GM19193 (cell line): ENCODE results near the gene CES3.

ENCODE experiments used
- POLR2A ChIP-seq: IDR thresholded peaks from 4 replicates; pipeline ENCODE4 v1.6.1; 2011; ENCODE audit not compliant: insufficient read depth, insufficient read length; ENCODE audit errors: extremely low read depth

Gene CES3

DNA sequence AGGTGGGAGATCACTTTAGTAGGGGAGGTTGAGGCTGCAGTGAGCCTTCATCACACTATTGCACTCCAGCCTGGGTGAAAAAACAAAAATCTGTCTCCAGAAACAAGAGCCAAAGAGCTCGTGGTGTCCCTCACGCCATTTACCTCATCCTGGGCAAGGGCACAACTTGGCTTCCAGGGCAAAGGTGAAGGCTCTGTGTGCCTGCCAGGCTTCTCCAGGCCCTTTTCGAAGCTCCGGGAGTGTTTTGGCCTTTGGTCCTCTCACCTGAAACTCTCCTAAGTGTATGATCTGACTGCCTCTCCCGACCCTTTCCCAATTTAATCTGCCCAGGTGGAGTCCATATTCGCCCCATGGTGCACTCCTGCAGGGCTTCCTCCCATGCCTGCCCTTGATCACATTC lies 11.6 kb upstream of the CES3 start:
- no peak for TF ChIP-seq POLR2A

DNA sequence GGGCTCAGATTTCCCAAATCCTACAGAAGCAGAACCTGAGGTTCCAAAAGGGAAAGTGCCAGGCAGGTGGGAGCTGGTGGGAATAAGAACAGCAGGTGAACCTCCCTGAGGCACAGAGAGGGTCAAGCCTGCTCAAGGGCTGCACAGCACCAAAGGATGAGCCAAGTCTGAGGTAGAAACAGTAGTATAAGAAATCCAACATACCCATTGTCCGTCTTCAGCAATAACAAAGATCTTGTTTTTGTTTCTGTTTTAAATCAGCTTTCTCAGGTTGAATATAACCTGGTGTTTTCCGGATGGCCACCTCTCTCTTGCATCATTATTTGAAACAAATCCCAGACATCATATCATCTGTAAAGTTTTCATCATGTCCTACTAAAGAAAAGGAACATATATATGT lies 10.6 kb upstream of the CES3 start:
- TF ChIP-seq POLR2A = no peak

DNA sequence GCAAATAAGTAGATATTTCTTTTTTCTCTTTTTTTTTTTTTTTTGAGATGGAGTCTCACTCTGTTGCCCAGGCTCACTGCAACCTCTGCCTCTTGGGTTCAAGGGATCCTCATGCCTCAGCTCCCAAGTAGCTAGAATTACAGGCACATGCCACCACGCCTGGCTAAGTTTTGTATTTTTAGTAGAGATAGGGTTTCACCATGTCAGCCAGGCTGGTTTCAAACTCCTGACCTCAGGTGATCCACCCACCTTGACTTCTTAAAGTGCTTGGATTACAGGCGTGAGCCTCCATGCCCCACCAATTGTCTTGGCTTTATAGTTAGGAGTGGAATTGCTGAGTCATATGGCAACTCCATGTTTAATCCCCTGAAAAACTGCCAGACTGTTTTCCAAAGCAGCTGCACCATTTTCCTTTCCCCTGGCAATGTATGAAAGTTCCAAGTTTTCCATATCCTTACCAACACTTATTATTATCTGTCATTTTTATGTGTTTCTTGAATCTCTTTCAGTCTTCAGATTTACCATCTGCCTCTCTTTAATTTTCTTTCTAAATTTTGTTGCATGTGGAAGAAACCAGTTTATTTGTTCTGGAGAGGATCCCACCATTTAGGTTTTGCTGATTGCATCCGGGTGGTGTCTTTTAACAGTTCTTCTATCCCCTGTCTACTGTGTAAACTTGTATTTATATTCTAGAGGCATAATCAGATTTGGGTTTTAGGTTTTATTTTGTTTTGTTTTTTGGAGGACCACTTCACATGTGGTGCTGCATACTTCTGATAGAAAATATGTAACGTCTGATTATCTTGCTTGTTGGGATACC lies 9.9 kb upstream of the CES3 start:
- TF ChIP-seq POLR2A = no peak

DNA sequence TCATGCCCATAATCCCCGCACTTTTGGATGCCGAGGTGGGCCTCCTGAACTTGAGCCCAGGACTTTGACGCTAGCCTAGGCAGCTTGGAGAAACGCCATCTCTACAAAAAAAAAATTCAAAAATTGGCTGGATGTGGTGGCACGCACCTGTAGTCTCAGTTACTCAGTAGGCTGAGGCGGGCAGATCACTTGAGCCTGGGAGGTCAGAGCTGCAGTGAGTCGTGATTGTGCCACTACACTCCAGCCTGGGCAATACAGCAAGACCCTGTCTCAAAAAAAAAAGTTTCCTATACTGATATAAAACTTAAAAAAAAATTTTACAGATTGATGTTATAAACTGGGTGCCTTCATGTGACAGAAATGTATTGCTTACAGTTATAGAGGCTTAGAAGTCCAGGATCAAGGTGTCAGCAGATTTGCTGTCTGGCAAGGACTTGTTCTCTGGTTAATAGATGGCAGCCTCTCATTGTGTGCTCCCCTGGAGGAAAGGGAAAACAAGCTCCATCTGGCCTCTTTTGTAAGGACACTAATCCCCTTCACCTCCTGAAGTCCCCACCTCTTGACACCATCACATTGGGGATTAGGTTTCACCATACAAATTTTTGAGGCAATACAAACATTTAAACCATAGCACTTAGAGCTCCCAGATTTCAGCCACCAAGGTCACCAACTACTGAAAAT lies 8.5 kb upstream of the CES3 start:
- no peak for TF ChIP-seq POLR2A

DNA sequence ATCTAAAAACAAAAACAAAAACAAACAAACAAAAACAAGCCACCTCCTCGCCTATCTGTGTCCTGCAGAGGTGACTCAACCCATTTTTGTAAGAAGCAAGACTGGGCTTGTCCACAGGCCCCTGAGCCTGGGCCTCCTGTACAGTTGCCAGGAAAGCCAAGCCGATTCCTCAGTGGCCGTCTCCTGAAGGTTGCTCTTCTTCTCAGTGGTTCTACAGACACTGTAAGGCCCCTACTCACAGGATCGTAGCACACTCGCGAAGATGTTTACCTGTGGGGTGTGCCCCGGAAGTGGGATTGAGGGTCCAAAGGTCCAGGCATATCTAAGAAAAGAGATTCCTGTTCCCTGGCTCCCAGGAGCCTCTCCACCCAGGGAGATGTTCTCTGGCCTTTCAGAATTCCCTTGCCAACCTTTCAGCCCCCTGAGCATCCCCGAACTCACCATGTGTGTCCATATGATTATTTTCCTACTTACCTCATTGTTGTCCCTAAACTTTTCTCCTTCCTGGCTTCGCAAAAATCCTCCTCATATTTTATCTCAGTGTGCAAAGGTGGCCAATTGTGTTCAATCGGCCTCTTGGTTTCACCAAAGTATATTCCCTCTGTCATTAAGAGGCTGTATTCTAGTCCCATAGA lies 7.5 kb upstream of the CES3 start:
- no peak for TF ChIP-seq POLR2A

DNA sequence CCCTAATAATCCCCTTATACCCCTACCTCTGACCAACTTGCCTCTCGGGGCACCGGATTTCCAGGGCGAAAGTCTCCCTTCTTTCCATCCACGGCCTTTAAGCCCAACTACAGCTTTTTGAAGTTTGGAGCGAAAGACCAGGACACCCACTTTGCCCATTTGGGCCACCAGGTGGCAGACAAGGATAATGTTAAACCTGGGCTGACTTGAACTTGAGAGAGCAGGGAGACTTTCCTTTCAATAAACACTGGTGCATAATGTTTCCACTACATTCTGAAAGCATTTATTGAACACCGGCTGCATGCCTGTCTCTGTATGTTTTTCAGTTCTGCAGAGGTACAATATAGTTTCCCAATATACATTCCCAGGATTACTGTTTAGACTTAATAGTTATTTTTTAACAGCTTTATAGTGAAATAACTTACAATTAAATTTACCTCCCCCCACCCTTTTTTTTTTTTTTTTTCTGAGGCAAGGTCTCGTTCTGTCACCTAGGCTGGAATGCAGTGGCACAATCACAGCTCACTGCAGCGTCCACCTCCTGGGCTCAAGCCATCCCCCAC lies 6.9 kb upstream of the CES3 start:
- TF ChIP-seq POLR2A = no peak

DNA sequence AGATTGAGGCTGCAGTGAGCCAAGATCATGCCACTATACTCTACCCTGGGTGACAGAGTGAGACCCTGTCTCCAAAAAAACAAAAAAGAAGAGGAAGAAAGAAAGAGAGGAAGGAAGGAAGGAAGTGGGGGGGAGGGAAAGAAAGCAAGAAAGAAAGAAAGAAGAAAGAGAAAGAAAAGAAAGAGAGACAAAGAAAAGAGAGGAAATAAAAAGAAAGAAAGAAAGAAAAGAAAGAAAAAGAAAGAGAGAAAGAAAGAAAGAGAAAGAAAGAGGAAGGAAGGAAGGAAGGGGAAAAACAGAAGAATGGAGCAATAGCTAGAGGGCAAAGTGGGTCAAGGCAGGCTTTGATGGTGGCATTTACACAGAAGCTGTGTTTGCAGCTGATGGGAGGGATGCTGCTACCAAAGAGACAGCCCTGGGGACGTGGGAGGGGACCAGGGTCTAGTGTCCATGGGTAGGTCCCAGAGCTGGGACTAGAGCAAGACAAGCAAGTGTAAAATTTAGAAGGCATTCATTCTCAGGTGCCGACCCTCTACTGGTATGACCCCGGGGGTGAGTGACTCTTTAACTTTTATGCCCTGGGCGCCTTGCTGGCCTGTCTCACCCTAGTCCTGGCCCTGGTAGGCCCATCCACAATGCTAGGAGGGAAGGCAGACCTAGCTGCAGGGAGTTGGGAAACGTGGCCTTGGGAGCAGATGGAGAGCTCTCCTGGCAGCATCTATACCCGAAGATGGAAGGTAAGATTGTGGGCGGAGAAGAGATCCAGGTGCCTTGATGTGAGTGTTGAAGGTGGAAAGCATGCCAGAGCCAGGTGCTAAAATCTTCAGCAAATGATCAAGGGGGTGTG lies 2.0 kb upstream of the CES3 start:
- TF ChIP-seq POLR2A = no peak

DNA sequence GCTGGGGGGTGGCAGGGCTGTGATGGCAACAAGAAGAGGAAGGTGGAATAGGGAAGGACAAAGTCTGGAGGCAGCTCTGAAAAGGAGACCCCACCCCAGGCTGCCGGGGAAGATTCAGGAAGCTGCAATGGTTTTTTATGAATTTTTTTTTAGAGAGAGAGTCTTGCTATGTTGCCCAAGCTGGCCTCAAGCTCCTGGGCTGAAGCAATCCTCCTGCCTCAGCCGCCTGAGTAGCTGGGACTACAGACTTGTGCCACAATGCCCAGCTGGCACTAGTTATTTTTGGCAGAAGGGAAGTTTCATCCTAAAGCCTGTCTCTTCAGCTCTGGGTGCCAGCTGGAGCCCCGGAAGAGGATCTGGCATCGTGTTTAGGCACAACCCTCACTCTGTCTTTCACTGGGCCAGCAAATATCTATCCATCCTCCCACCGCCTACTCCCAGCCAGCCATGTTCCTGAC lies 1.3 kb upstream of the CES3 start:
- TF ChIP-seq POLR2A = no peak

DNA sequence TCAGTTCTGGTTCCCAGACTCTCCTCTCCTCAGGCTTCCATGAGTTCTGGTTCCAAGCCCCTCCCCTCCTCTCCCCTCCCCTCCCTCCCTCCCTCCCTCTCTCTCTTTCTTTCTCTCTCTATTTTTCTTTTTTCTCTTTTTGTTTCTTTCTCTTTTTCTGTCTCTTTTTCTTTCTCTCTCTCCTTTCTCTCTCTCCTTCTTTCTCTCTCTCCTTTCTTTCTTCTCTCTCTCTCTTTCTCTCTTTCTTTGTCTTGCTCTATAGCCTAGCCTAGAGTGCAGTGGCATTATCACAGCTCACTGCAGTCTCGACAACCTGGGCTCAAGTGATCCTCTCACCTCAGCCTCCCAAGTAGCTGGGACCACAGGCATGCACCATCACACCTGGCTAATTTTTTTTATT lies 796 bp upstream of the CES3 start:
- TF ChIP-seq POLR2A = no peak

DNA sequence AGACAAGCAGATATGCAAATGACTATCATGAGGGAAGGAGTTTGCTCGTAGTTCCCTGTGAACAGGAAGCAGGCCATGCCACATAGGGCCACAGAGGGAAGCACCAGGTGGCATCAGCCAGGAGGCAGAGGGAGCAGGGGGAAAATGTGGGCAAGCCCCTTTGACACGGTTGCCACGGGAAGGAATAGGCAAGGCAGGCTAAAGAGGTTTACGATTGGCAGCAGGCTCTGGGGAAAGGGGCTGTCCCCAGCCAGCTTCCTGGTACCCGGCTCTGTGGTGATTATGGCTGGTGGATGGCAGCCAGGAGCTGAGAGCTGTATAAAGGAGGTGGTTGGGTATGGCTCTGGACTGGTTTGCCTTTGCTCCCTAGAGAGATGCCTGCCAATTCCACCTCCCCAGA lies 848 bp downstream of the CES3 start:
- TF ChIP-seq POLR2A = no peak

DNA sequence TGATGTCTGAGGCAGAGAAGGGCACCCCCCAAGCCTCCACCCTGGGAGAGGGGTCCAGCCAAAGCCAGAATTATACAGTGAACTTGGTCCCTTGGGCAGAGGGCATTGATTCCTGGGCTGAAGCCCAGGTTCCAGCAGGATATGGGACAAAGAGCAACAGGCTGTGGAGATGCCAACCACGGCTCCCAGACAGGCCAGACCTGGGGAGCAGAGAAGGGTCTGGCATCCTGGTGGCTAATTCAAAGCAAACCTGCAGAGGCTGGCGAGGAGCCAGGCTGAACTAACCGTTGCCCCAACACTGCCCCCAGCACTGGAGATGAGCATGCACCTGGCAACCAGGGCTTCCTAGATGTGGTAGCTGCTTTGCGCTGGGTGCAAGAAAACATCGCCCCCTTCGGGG lies 3.0 kb downstream of the CES3 start:
- TF ChIP-seq POLR2A = no peak

DNA sequence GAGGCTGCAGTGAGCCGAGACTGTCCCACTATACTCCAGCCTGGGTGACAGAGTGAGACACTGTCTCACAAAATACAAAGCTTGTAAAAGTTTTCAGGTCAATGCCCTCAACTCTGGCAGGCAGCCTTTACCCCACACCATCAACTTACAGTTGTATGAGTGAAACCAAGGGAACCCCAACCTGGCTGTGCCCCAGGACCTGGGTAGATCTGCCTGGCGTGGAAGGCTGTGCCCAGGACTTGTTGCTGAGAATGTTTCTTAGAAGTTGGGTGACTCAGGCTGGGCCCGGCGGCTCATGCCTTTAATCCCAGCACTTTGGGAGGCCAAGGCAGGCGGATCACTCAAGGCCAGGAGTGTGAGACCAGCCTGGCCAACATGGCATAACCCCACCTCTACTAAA lies 7.8 kb downstream of the CES3 start:
- no peak for TF ChIP-seq POLR2A

DNA sequence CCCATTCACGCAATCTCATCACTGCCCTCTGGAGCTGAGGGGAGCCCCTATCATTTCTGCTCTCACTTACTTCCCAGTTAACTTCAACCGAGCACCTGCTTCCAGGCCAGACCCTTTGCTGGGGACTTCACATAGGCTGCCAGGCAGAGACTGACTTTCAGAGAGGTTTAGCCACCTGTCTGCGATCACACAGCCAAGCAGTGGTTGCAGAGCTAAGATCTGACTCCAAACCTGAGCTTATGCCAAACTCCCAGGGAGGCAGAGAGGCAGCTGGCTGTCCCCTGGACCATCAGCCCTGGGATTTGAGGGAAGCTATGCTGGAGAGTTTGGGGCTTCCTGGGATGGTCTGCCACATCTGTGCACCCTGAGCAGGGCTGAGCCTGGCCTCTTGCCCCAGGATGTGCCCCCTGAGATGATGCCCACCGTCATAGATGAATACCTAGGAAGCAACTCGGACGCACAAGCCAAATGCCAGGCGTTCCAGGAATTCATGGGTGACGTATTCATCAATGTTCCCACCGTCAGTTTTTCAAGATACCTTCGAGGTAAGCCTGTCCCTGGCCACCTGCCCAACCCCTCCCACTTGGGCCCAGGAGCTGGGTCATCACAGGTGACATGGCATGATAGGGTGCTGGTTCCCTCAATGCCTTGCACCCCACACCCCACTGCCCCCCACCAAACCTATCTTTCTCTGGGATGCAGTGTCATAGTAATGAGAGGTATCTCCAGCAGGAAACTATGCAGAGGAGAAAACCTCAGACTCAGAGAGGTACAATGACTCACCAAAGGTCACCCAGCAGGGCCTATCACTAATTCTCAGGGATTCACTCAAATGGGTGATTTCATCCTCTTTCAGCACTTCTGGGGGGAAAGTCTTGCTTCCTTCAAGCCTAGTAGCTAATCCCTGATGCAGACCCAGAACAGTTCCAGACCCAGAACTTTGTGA lies 10.0 kb downstream of the CES3 start:
- no peak for TF ChIP-seq POLR2A
